OCI-LY1 (cell line): ENCODE measurements around the gene C2CD4A.

Experiments used
- CTCF ChIP-seq: fragments of 200-600 bp; sonication (generic), shearing (Covaris generic); IDR thresholded peaks from 2 replicates; pipeline ENCODE4 v1.5.1; 2017; ENCODE audit warnings: mild to moderate bottlenecking, antibody characterized with exemption, low read length, moderate library complexity, mixed read lengths
- EZH2 ChIP-seq: fragments of 200-600 bp; sonication (generic), shearing (Covaris generic); IDR thresholded peaks from 2 replicates; pipeline ENCODE4 v1.8.0; 2017; ENCODE audit warnings: borderline replicate concordance, mixed run types, mild to moderate bottlenecking, antibody characterized with exemption, low read length, moderate library complexity, mixed read lengths

GRCh38 chr15:62053439-62054085 is 13.2 kb upstream of the C2CD4A start:
- no peak for TF ChIP-seq CTCF
- TF ChIP-seq EZH2: no peak
